HG03354 (cell line): ENCODE measurements around the gene MTARC2.

Experiments used
- ATAC-seq: cut with Tn5 transposase; IDR thresholded peaks from one replicate; pipeline ENCODE4 v1.9.1; 2021; ENCODE audit warnings: mild to moderate bottlenecking; ENCODE audit not compliant: unreplicated experiment, poor library complexity, severe bottlenecking

The MTARC2 gene

DNA sequence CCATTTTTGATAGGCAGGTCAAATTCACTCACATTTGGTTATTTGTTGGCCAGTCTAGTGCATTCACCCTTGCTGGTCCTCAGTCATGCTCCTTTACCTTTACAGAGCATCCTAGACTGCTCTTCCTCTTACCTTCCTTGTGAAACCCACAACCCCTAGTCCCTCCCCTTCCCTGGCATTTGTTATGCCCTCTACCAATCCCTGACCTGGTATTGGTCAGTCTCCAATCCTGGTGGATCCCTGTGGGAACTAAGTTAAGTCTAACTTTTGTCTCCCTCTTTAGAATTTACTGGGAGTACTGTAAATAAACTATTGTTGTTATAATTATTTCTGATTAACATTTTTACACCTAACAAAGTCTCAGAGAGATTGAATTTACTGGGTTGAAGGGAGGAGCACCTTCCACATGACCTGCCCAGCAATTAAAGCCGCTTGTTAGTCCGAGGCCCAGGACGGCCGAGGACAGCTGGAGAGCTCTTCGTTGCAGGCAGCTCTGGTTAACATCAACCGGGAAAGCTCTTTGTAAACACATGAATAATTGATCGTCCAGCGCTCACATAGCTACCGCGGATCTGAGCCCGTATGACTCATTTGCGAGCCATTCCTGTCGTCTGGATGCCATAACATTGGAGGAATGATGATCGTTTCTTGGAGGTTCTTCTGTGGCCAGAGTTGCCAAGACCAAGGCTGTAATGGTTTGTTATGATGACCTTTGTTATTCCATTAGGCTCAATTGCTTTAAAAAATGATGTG, 70.5 kb downstream of the MTARC2 start:
- no peak for ATAC-seq

GRCh38 chr1:220819467-220820026, 71.4 kb downstream of the MTARC2 start:
- no peak for ATAC-seq

GRCh38 chr1:220824031-220824989, 76.2 kb downstream of the MTARC2 start:
- ATAC-seq, result no peak

DNA sequence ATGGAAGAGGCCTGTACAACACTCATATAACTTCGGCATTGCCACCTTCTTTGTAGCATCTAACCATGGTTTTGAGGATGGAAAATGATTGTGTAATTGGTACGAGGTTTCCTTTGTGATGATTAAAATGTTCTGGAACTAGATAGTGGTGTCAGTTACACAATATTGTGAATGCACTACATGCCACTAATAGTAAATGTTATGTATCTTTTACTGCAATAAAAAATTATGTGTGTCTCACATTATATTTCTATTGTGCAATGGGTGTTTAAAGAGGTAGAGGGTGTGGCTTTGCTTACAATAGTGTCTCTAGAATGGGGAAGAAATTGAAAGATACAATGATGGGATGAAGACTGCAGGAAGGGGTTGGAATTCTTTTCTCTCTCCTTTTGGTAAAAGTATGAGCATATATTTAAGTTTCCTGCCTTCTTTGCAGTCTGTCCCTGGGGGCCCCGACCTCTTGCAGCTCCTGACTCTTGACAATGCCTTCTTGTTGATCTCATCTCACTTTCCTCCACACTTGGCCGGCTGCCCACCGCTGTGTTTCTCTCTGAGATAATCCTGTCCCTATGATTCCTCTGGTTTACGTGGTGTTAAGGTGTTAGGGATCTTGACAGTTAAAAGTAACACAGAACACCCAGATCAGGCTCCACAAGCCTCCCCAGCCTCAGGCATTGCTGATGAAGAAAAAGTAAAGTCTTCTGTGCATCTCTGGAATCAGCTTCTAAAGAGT, 77.9 kb downstream of the MTARC2 start:
- no peak for ATAC-seq

DNA sequence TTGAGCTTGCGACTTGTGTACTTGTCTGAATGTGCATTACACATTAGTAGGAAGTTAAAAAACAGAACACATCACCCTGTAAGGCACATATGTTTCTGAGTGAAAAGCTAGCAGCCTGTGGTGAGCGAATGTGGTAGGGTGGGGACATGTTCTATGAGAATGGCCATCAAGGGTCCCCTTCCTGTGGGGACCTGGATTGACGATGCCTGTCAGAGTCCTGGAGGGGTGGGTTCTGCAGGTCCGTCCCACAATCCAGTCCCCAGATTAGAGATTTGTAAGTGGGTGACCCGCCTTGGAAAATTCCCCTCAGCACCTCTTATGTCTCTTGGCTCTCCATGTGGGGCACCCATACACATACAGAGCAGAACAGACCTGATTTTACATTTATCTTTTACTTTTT, 78.6 kb downstream of the MTARC2 start:
- no peak for ATAC-seq

DNA sequence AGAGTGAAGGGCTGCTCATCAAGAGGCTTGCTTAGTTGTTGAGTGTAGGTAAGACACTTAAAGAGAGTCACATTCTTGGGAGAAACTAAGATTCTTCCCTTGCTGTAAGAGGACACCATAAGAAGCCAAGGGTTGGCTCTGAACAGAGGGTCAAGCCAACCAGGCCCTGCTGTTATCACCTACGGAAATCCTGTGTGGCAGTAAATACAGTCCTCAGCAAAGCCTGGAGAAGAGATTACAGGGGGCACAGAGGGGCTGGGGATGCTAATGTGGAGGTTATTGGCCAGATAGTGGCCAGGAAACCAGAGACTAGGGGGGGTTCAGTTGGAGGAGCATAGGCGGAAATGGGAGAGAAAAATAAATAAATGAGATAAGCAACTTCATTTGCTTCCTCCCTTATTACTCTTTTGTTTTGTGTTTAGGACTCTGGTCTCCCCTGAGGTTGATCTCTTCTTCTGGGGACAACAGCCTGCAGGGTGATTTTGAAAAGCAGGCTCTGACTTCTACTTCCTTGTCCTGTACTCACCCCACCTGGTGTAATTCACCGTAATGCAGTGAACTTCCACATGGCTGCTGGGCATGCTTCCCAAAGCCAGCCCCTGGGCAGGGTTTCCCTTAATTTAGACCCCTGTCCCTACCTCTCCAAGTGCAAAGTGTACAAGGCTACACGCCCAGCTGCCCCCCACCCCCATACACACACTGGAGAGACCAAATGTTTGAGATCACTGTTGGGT, 79.5 kb downstream of the MTARC2 start:
- ATAC-seq, result no peak

- ATAC-seq, result no peak
Measured at GRCh38 chr1:220828179-220828490, 80.0 kb downstream of the MTARC2 start.

GRCh38 chr1:220828950-220829586, 80.9 kb downstream of the MTARC2 start:
- ATAC-seq, result no peak

- no peak for ATAC-seq
Measured at GRCh38 chr1:220833436-220833835, 85.3 kb downstream of the MTARC2 start.
